IMR-90 (cell line): ENCODE measurements around the gene DMD. TPM values are rescaled to one million over a fixed set of nuclear protein-coding genes. Genes with fewer than 3 reads are reported as not detected.

ENCODE experiments used
- ATAC-seq: fragments of 200-7000 bp; cut with Tn5 transposase; 2 replicates; pipeline ENCODE4 v1.9.1; 2020; ENCODE audit warnings: low read depth, mild to moderate bottlenecking, moderate library complexity
- BruUV-seq: library from RNA; stranded (reverse); fragments of 400-500 nt; replicated peaks from 2 replicates; lab custom pipeline; 2021; lab: Mats Ljungman, UMichigan
- CTCF ChIA-PET: fragments of 300-600 bp; formaldehyde crosslinking; extraction: SDS; loops from one replicate; lab custom pipeline; 2021; ENCODE audit warnings: antibody characterized with exemption; lab: Yijun Ruan, JAX
- POLR2A ChIA-PET: fragments of 300-600 bp; sonication (Branson Sonifier 250); formaldehyde crosslinking; loops from one replicate; lab custom pipeline; 2022; ENCODE audit warnings: antibody characterized with exemption; ENCODE audit not compliant: unreplicated experiment; lab: Charles Lee
- DNase-seq: peaks from one replicate; pipeline ENCODE4 v3.0.0; 2013
- H2AFZ ChIP-seq: replicated peaks from 2 replicates; pipeline ENCODE3; 2013; ENCODE audit warnings: low read length, mild to moderate bottlenecking; ENCODE audit not compliant: poor library complexity
- H2AK5ac ChIP-seq: 2 replicates; pipeline ENCODE4 v1.6.1; 2013; ENCODE audit warnings: low read depth, low read length, inconsistent platforms
- H2AK9ac ChIP-seq: replicated peaks from 2 replicates; pipeline ENCODE3; 2013; ENCODE audit warnings: mild to moderate bottlenecking, low read depth, low read length, moderate library complexity; ENCODE audit not compliant: poor library complexity
- H2BK120ac ChIP-seq: 2 replicates; pipeline ENCODE4 v1.6.1; 2013; ENCODE audit warnings: low read depth, low read length, inconsistent platforms
- H2BK15ac ChIP-seq: 3 replicates; pipeline ENCODE4 v1.6.1; 2013; ENCODE audit warnings: low read depth, low read length, inconsistent platforms
- H2BK20ac ChIP-seq: 2 replicates; pipeline ENCODE4 v1.6.1; 2013; ENCODE audit warnings: low read depth, mild to moderate bottlenecking, inconsistent platforms, low read length, moderate library complexity
- H2BK5ac ChIP-seq: 2 replicates; pipeline ENCODE4 v1.6.1; 2013; ENCODE audit warnings: mild to moderate bottlenecking, low read depth, low read length, inconsistent platforms; ENCODE audit not compliant: poor library complexity, severe bottlenecking
- H3K14ac ChIP-seq: replicated peaks from 2 replicates; pipeline ENCODE4 v1.6.1; 2013; ENCODE audit warnings: low read depth, low read length, inconsistent platforms
- H3K18ac ChIP-seq: 2 replicates; pipeline ENCODE4 v1.6.1; 2013; ENCODE audit warnings: low read depth, low read length, control low read depth
- H3K23ac ChIP-seq: 2 replicates; pipeline ENCODE4 v1.6.1; 2013; ENCODE audit warnings: low read depth, low read length, inconsistent platforms
- H3K27ac ChIP-seq: 2 replicates; pipeline ENCODE4 v1.5.1; 2013; ENCODE audit warnings: mild to moderate bottlenecking, control low read depth, low read length; ENCODE audit not compliant: insufficient read depth
- H3K27me3 ChIP-seq: 2 replicates; pipeline ENCODE4 v1.6.1; 2013; ENCODE audit warnings: low read length; ENCODE audit not compliant: control insufficient read depth, insufficient read depth
- H3K36me3 ChIP-seq: 2 replicates; pipeline ENCODE4 v1.6.1; 2013; ENCODE audit warnings: low read length, mixed read lengths; ENCODE audit not compliant: control insufficient read depth, insufficient read depth
- H3K4ac ChIP-seq: 2 replicates; pipeline ENCODE4 v1.6.1; 2013; ENCODE audit warnings: low read depth, low read length, inconsistent platforms
- H3K4me1 ChIP-seq: 2 replicates; pipeline ENCODE4 v1.6.1; 2013; ENCODE audit warnings: low read length, mixed read lengths; ENCODE audit not compliant: control insufficient read depth, insufficient read depth
- H3K4me2 ChIP-seq: 2 replicates; pipeline ENCODE4 v1.6.1; 2013; ENCODE audit warnings: low read depth, mild to moderate bottlenecking, control low read depth, low read length, moderate library complexity
- H3K4me3 ChIP-seq: 2 replicates; pipeline ENCODE4 v1.5.1; 2013; ENCODE audit warnings: low read depth, mild to moderate bottlenecking, control low read depth, low read length, moderate library complexity; ENCODE audit not compliant: insufficient read depth
- H3K56ac ChIP-seq: 2 replicates; pipeline ENCODE4 v1.6.1; 2013; ENCODE audit warnings: low read length, inconsistent platforms; ENCODE audit not compliant: insufficient read depth; ENCODE audit errors: extremely low read depth
- H3K79me1 ChIP-seq, 2 experiments: 2 replicates each; pipeline ENCODE4 v1.6.1; 2013; ENCODE audit warnings: low read length in 2 of 2, inconsistent platforms in 1 of 2, low read depth in 1 of 2
- H3K9ac ChIP-seq: 2 replicates; pipeline ENCODE4 v1.6.1; 2013; ENCODE audit warnings: low read depth, low read length, control low read depth
- H3K9me1 ChIP-seq: 2 replicates; pipeline ENCODE4 v1.6.1; 2013; ENCODE audit warnings: low read length, inconsistent platforms; ENCODE audit not compliant: insufficient read depth
- H3K9me3 ChIP-seq: 2 replicates; pipeline ENCODE4 v1.6.1; 2013; ENCODE audit warnings: low read length; ENCODE audit not compliant: control insufficient read depth, insufficient read depth
- H4K20me1 ChIP-seq: 2 replicates; pipeline ENCODE4 v1.6.1; 2013; ENCODE audit warnings: low read length, inconsistent platforms; ENCODE audit not compliant: insufficient read depth
- H4K5ac ChIP-seq: 2 replicates; pipeline ENCODE4 v1.6.1; 2013; ENCODE audit warnings: mild to moderate bottlenecking, low read depth, low read length, control low read depth
- H4K8ac ChIP-seq, 2 experiments: 2 replicates each; pipeline ENCODE4 v1.6.1; 2013; ENCODE audit warnings: low read depth in 2 of 2, low read length in 2 of 2, control low read depth in 1 of 2, inconsistent platforms in 1 of 2
- H4K91ac ChIP-seq: 2 replicates; pipeline ENCODE4 v1.6.1; 2013; ENCODE audit warnings: low read depth, low read length, inconsistent platforms; ENCODE audit not compliant: insufficient read depth
- BHLHE40 ChIP-seq: fragments of 150-350 bp; IDR thresholded peaks from 2 replicates; pipeline ENCODE4 v1.6.1; 2016; ENCODE audit warnings: mild to moderate bottlenecking, low read depth, low read length
- CEBPB ChIP-seq: IDR thresholded peaks from 2 replicates; pipeline ENCODE4 v1.6.1; 2012; ENCODE audit warnings: low read depth, low read length, improper control_type of control experiment
- ELK1 ChIP-seq: fragments of 150-350 bp; IDR thresholded peaks from 2 replicates; pipeline ENCODE4 v1.6.1; 2016; ENCODE audit warnings: low read depth, mild to moderate bottlenecking, low read length, moderate library complexity, borderline replicate concordance
- FOS ChIP-seq: fragments of 150-350 bp; IDR thresholded peaks from 2 replicates; pipeline ENCODE4 v1.6.1; 2016; ENCODE audit warnings: low read depth, low read length
- POLR2A ChIP-seq: IDR thresholded peaks from 2 replicates; pipeline ENCODE4 v1.6.1; 2012; ENCODE audit warnings: mild to moderate bottlenecking, low read depth, low read length
- RFX5 ChIP-seq: IDR thresholded peaks from 2 replicates; pipeline ENCODE4 v1.8.0; 2012; ENCODE audit warnings: low read depth, mild to moderate bottlenecking, low read length, moderate library complexity
- WGBS, 2 experiments: methylation state at CpG; one replicate each; pipeline versions ENCODE4 v1.1.5 to v1.1.7; 2013; ENCODE audit warnings: missing lambda C conversion rate in 2 of 2; ENCODE audit not compliant: insufficient read length in 1 of 2; ENCODE audit errors: extremely low coverage in 2 of 2; 5-methylcytosine and 5-hydroxymethylcytosine counted together
- dilution Hi-C: fragments of 300-500 bp; cut with HindIII; formaldehyde crosslinking; loops from one replicate; pipeline ENCODE4 v1.14.3; 2018; ENCODE audit warnings: low sequenced_read_pairs; ENCODE audit not compliant: unreplicated experiment
- in situ Hi-C: fragments of 300-500 bp; cut with MboI; formaldehyde crosslinking; loops from 3 replicates; pipeline ENCODE4 v1.14.3; 2019; ENCODE audit warnings: low sequenced_read_pairs, inconsistent platforms, mixed read lengths
- intact Hi-C: fragments of 100-400 bp; cut with micrococcal nuclease; formaldehyde crosslinking; loops from 2 replicates; pipeline ENCODE4 v1.10.0; 2022
- polyA plus RNA-seq, 3 experiments: library from polyadenylated mRNA; depleted of rRNA; stranded (reverse); fragments of >200 nt; gene quantifications; 2 replicates each; pipeline ENCODE4 v1.2.3, GENCODE V29; 2012; ENCODE audit warnings: low replicate concordance in 1 of 3
- total RNA-seq: library from RNA; depleted of rRNA; stranded (reverse); fragments of >200 nt; gene quantifications from 2 replicates; pipeline ENCODE4 v1.2.3, GENCODE V29; 2012

DMD gene
- total and polyA plus RNA-seq, 2 of the 4 experiments (the other 2 are of a cell fraction) = 6.6 to 11.8 TPM

- ATAC-seq = no peak
These were observed 62.3 kb downstream of the DMD start for GRCh38 chrX:33149085-33149484.

More at GRCh38 chrX:33149085-33149484, 62.3 kb downstream of the DMD start:
- no peak overlapping the region for H3K14ac ChIP-seq
- TF ChIP-seq ELK1 (no peak), BHLHE40 (no peak), CEBPB (no peak), RFX5 (no peak), FOS (no peak), POLR2A (no peak)
- H2BK20ac ChIP-seq = no peak overlapping the region
- H2AK9ac ChIP-seq = no peak overlapping the region
- H3K4me2 ChIP-seq = no peak overlapping the region
- no peak overlapping the region for H3K9ac ChIP-seq
- no peak for DNase-seq
- POLR2A ChIA-PET = no interaction called here
- no peak overlapping the region for H3K4ac ChIP-seq
- no peak overlapping the region for H3K23ac ChIP-seq
- H2AFZ ChIP-seq = no peak overlapping the region
- no peaks in the 10 kb centered on the region for H3K27me3 ChIP-seq
- no peak overlapping the region for H2BK5ac ChIP-seq
- BruUV-seq = no TSS peak
- dilution Hi-C loops = no loop called here
- H3K79me1 ChIP-seq = no peaks in the 10 kb centered on the region
- no peaks in the 10 kb centered on the region for H3K36me3 ChIP-seq
- H4K91ac ChIP-seq = no peak overlapping the region
- no peak overlapping the region for H2AK5ac ChIP-seq
- in situ Hi-C loops = no loop called here
- H4K5ac ChIP-seq = no peak overlapping the region
- H3K4me3 ChIP-seq = no peak overlapping the region
- H2BK120ac ChIP-seq = no peak overlapping the region
- CTCF ChIA-PET = no interaction called here
- H3K9me3 ChIP-seq = no peaks in the 10 kb centered on the region
- H4K20me1 ChIP-seq = no peaks in the 10 kb centered on the region
- no peaks in the 10 kb centered on the region for H3K9me1 ChIP-seq
- H3K27ac ChIP-seq = no peak overlapping the region
- H2BK15ac ChIP-seq = no peak overlapping the region
- intact Hi-C loops = no loop called here
- 75% methylated on average over 2 of the region's 5 CpGs; no CpG with 5 or more reads in 1 of the 2 experiments for WGBS, 2 experiments
- H3K18ac ChIP-seq = no peak overlapping the region
- H4K8ac ChIP-seq = no peak overlapping the region
- no peak overlapping the region for H3K56ac ChIP-seq
- no peaks in the 10 kb centered on the region for H3K4me1 ChIP-seq
